C4-2B (cell line): ENCODE measurements around the gene PPP1R12B.
A peak's percentile ranks its signal among the peaks of the same experiment; 100 is the strongest.

Experiments
- H3K27ac ChIP-seq: fragments of 450-650 bp; 2 replicates; pipeline ENCODE4 v1.5.1; 2017
- CTCF ChIP-seq: fragments of 450-650 bp; conservative IDR thresholded peaks from 2 replicates; pipeline ENCODE4 v1.5.1; 2017; ENCODE audit warnings: mild to moderate bottlenecking
- ZFX ChIP-seq: fragments of 450-650 bp; IDR thresholded peaks from 2 replicates; pipeline ENCODE4 v1.6.1; 2017

Gene PPP1R12B

GRCh38 chr1:202561726-202562443, 213.4 kb downstream of the PPP1R12B start:
- H3K27ac ChIP-seq = no peak overlapping the region
- TF ChIP-seq CTCF (peak; percentile 17), ZFX (no peak)

- TF ChIP-seq CTCF (no peak; the same call in 1 of the 2 replicates), ZFX (no peak)
- H3K27ac ChIP-seq = no peak overlapping the region
Measured at GRCh38 chr1:202562444-202563060, 214.1 kb downstream of the PPP1R12B start.

- TF ChIP-seq ZFX (no peak), CTCF (no peak)
- H3K27ac ChIP-seq = no peak overlapping the region
Measured at GRCh38 chr1:202563818-202564217, 215.3 kb downstream of the PPP1R12B start.

- no peak for TF ChIP-seq ZFX
- TF ChIP-seq CTCF = no peak
- no peak overlapping the region; the same call in 1 of the 2 replicates for H3K27ac ChIP-seq
Measured at GRCh38 chr1:202564958-202565495, 216.5 kb downstream of the PPP1R12B start.

- TF ChIP-seq ZFX = no peak
- peak; percentile 19; the same call in 1 of the 2 replicates for TF ChIP-seq CTCF
- H3K27ac ChIP-seq = peak overlapping the region; percentile 56; the same call in 1 of the 2 replicates
Measured at GRCh38 chr1:202565890-202566602, 217.5 kb downstream of the PPP1R12B start.

GRCh38 chr1:202567738-202568137, 219.2 kb downstream of the PPP1R12B start:
- TF ChIP-seq ZFX = no peak
- TF ChIP-seq CTCF = no peak
- H3K27ac ChIP-seq = peak overlapping the region; percentile 80; the same call in 1 of the 2 replicates

- H3K27ac ChIP-seq = peak overlapping the region; percentile 80; the same call in 1 of the 2 replicates
- TF ChIP-seq CTCF (no peak), ZFX (no peak)
Measured at GRCh38 chr1:202568410-202568809, 219.9 kb downstream of the PPP1R12B start.
